B cell (primary cell): ENCODE results near the gene ANAPC7. TPM values are rescaled to one million over a fixed set of nuclear protein-coding genes. Genes with fewer than 3 reads are reported as not detected.

Source experiments
- ATAC-seq: fragments of 200-7000 bp; cut with Tn5 transposase; one replicate; pipeline ENCODE4 v1.10.0; 2021; ENCODE audit warnings: low read depth, mild to moderate bottlenecking, moderate number of reproducible peaks, moderate library complexity
- CTCF ChIA-PET: fragments of 350-600 bp; sonication (Branson Sonifier 250); formaldehyde crosslinking; loops from one replicate; lab custom pipeline; 2021; ENCODE audit warnings: antibody characterized with exemption, inconsistent platforms; lab: Charles Lee
- POLR2A ChIA-PET: fragments of 350-600 bp; sonication (Branson Sonifier 250); formaldehyde crosslinking; loops from one replicate; lab custom pipeline; 2021; ENCODE audit warnings: antibody characterized with exemption; lab: Charles Lee
- DNase-seq: peaks from one replicate; pipeline ENCODE4 v3.0.0; 2013
- H2AFZ ChIP-seq: 2 replicates; pipeline ENCODE4 v1.6.1; 2012; ENCODE audit warnings: mild to moderate bottlenecking, low read depth, low read length; ENCODE audit not compliant: insufficient read depth, poor library complexity, severe bottlenecking
- H3K27ac ChIP-seq, 2 donors: 1 replicate in 1 of 2; 2 replicates in 1 of 2; pipeline ENCODE4 v1.5.1; 2012 to 2013; ENCODE audit warnings: low read length in 2 of 2, mild to moderate bottlenecking in 2 of 2, moderate library complexity in 1 of 2
- H3K27me3 ChIP-seq, 4 experiments: fragments of 200-600 bp in 1 of 4; sonication (generic) in 1 of 4; replicated peaks in 1 of 4; 1 replicate in 2 of 4; 2 replicates in 2 of 4; pipeline versions ENCODE4 v1.6.1 to v1.7.0; 2013 to 2016; ENCODE audit warnings: low read length in 3 of 4, mild to moderate bottlenecking in 2 of 4, mixed read lengths in 1 of 4, moderate library complexity in 1 of 4; ENCODE audit not compliant: insufficient read depth in 4 of 4, control insufficient read depth in 3 of 4; ENCODE audit errors: control extremely low read depth in 1 of 4
- H3K36me3 ChIP-seq, 2 experiments: replicated peaks in 1 of 2; 1 replicate in 1 of 2; 2 replicates in 1 of 2; pipeline versions ENCODE4 v1.6.1 to v1.7.1; 2013; ENCODE audit warnings: low read length in 1 of 2; ENCODE audit not compliant: insufficient read depth in 2 of 2, control insufficient read depth in 1 of 2; ENCODE audit errors: control extremely low read depth in 1 of 2, extremely low read depth in 1 of 2
- H3K4me1 ChIP-seq, 2 donors: fragments of 200-600 bp in 1 of 2; sonication (generic) in 1 of 2; 1 replicate in 1 of 2; 2 replicates in 1 of 2; pipeline versions ENCODE4 v1.5.1 to v1.6.1; 2013 to 2017; ENCODE audit warnings: low read length in 2 of 2; ENCODE audit not compliant: control insufficient read depth in 2 of 2, insufficient read depth in 2 of 2
- H3K4me2 ChIP-seq: replicated peaks from 2 replicates; pipeline ENCODE3; 2012; ENCODE audit warnings: mild to moderate bottlenecking, low read depth, low read length; ENCODE audit not compliant: poor library complexity, severe bottlenecking
- H3K4me3 ChIP-seq, 5 experiments: fragments of 200-600 bp in 1 of 5; sonication (generic) in 1 of 5; 1 replicate in 3 of 5; 2 replicates in 2 of 5; pipeline versions ENCODE4 v1.5.1 to v1.7.0; 2011 to 2016; ENCODE audit warnings: low read length in 4 of 5, mild to moderate bottlenecking in 4 of 5, low read depth in 2 of 5, control low read depth in 1 of 5, moderate library complexity in 1 of 5; ENCODE audit not compliant: insufficient read depth in 1 of 5; ENCODE audit errors: control extremely low read depth in 1 of 5, extremely low read depth in 1 of 5
- H3K79me2 ChIP-seq: fragments of 200-600 bp; sonication (generic); one replicate; pipeline ENCODE4 v1.6.0; 2016; ENCODE audit warnings: low read length; ENCODE audit not compliant: control insufficient read depth, insufficient read depth
- H3K9ac ChIP-seq: fragments of 200-600 bp; sonication (generic); 2 replicates; pipeline ENCODE4 v1.6.1; 2017; ENCODE audit warnings: mild to moderate bottlenecking, low read length, moderate library complexity
- H3K9me3 ChIP-seq, 3 donors: one replicate each; pipeline versions ENCODE4 v1.6.1 to v1.7.1; 2013; ENCODE audit warnings: low read length in 2 of 3; ENCODE audit not compliant: control insufficient read depth in 2 of 3, insufficient read depth in 1 of 3; ENCODE audit errors: control extremely low read depth in 1 of 3
- H4K20me1 ChIP-seq: 2 replicates; pipeline ENCODE4 v1.6.0; 2012; ENCODE audit warnings: mild to moderate bottlenecking, low read length; ENCODE audit not compliant: insufficient read depth, control insufficient read depth, poor library complexity, severe bottlenecking
- H3K27ac Mint-ChIP-seq: one replicate; pipeline ENCODE4 v1.8.0; 2021; ENCODE audit warnings: mixed read lengths
- H3K27me3 Mint-ChIP-seq: one replicate; pipeline ENCODE4 v1.8.0; 2021; ENCODE audit warnings: mixed read lengths
- H3K4me1 Mint-ChIP-seq: one replicate; pipeline ENCODE4 v1.8.0; 2021; ENCODE audit warnings: mixed read lengths
- H3K4me3 Mint-ChIP-seq: one replicate; pipeline ENCODE4 v1.8.0; 2021; ENCODE audit warnings: mixed read lengths
- H3K9me3 Mint-ChIP-seq: one replicate; pipeline ENCODE4 v1.8.0; 2022; ENCODE audit warnings: mixed read lengths; ENCODE audit not compliant: insufficient read depth
- CTCF ChIP-seq: fragments of 200-600 bp; IDR thresholded peaks from one replicate; pipeline ENCODE4 v1.8.0; 2022; ENCODE audit warnings: antibody characterized with exemption, mild to moderate bottlenecking
- EZH2 ChIP-seq: IDR thresholded peaks from 2 replicates; pipeline ENCODE4 v1.6.1; 2012; ENCODE audit warnings: borderline replicate concordance, low read depth, mild to moderate bottlenecking, moderate library complexity, low read length; ENCODE audit not compliant: insufficient read depth, poor library complexity, severe bottlenecking
- WGBS: methylation state at CpG from one replicate; pipeline ENCODE4 v1.1.5; 2013; ENCODE audit warnings: missing lambda C conversion rate; ENCODE audit not compliant: insufficient coverage; 5-methylcytosine and 5-hydroxymethylcytosine counted together
- intact Hi-C: fragments of 100-400 bp; cut with micrococcal nuclease; formaldehyde crosslinking; loops from one replicate; pipeline ENCODE4 v1.10.0; 2022
- polyA plus RNA-seq: library from polyadenylated mRNA; depleted of rRNA; stranded (reverse); fragments of >200 nt; gene quantifications from 2 replicates; pipeline ENCODE4 v1.2.3, GENCODE V29; 2012
- total RNA-seq, 2 donors: library from RNA; stranded (reverse); fragments of 120-200 nt in 1 of 2; gene quantifications; 1 replicate in 1 of 2; 2 replicates in 1 of 2; pipeline versions ENCODE4 v1.2.3 to v1.2.4, GENCODE V29; 2013 to 2022

The ANAPC7 gene
- total and polyA plus RNA-seq, 2 donors (not counting 1 experiment from before 2014, with no cell fraction given): 56.9 to 68.4 TPM

GRCh38 chr12:110354172-110354780 is 49.2 kb downstream of the ANAPC7 start:
- H3K27ac Mint-ChIP-seq: no peak overlapping the region
- POLR2A ChIA-PET: no interaction called here
- no peak for ATAC-seq
- Histone ChIP-seq H3K27me3 (peaks cover 0 to 3% (median 0%) of the 10 kb centered on the region in 4 experiments), H3K4me3 (no peak overlapping the region), H3K4me2 (no peak overlapping the region), H3K9ac (no peak overlapping the region), H3K9me3 (no peaks in the 10 kb centered on the region), H3K27ac (no peak overlapping the region), H3K36me3 (no peaks in the 10 kb centered on the region), H2AFZ (no peak overlapping the region), H3K4me1 (peaks cover 10 to 14% of the 10 kb centered on the region in 2 donors), H4K20me1 (no peaks in the 10 kb centered on the region), H3K79me2 (no peaks in the 10 kb centered on the region)
- intact Hi-C loops: no loop called here
- no peak for DNase-seq
- CTCF ChIA-PET: interaction anchor here (0.6 to 3.7 kb wide), 8 partner anchors 15 to 959 kb away, joined by 3 to 30 read pairs (median 4); no protein-coding TSS in a partner anchor
- TF ChIP-seq CTCF (no peak), EZH2 (no peak)
- H3K4me1 Mint-ChIP-seq: peaks cover 23% of the 10 kb centered on the region
- no peaks in the 10 kb centered on the region for H3K9me3 Mint-ChIP-seq
- no peak overlapping the region for H3K4me3 Mint-ChIP-seq
- H3K27me3 Mint-ChIP-seq: no peaks in the 10 kb centered on the region
- WGBS: 11% methylated on average over 4 of the region's 7 CpGs

GRCh38 chr12:110353211-110353965 is 50.1 kb downstream of the ANAPC7 start:
- Histone ChIP-seq H3K9ac (no peak overlapping the region), H3K36me3 (peaks cover 0 to 2% of the 10 kb centered on the region in 2 experiments), H3K27me3 (peaks cover 0 to 3% (median 0%) of the 10 kb centered on the region in 4 experiments), H3K4me2 (no peak overlapping the region), H2AFZ (no peak overlapping the region), H3K4me1 (peaks cover 12 to 16% of the 10 kb centered on the region in 2 donors), H3K27ac (no peak overlapping the region), H4K20me1 (no peaks in the 10 kb centered on the region), H3K79me2 (no peaks in the 10 kb centered on the region), H3K4me3 (no peak overlapping the region), H3K9me3 (no peaks in the 10 kb centered on the region)
- DNase-seq: no peak
- no peaks in the 10 kb centered on the region for H3K27me3 Mint-ChIP-seq
- intact Hi-C loops: no loop called here
- CTCF ChIA-PET: interaction anchor here (0.6 to 3.7 kb wide), 9 partner anchors 16 to 960 kb away, joined by 3 to 30 read pairs (median 4); no protein-coding TSS in a partner anchor
- no peak overlapping the region for H3K27ac Mint-ChIP-seq
- H3K9me3 Mint-ChIP-seq: no peaks in the 10 kb centered on the region
- no peak for ATAC-seq
- 92% methylated on average over 8 of the region's 13 CpGs for WGBS
- no peak for TF ChIP-seq CTCF
- no peak for TF ChIP-seq EZH2
- H3K4me1 Mint-ChIP-seq: peaks cover 25% of the 10 kb centered on the region
- H3K4me3 Mint-ChIP-seq: no peak overlapping the region
- POLR2A ChIA-PET: no interaction called here
